Body of pancreas (tissue), 4 donors: ENCODE measurements around the gene C1QTNF9B. TPM values are rescaled to one million over a fixed set of nuclear protein-coding genes. Genes with fewer than 3 reads are reported as not detected.

Source experiments
- ATAC-seq: fragments of 150-250 bp; one replicate; pipeline ENCODE4 v1.9.1; 2016
- DNase-seq, 4 donors: peaks; one replicate each; pipeline ENCODE4 v3.0.0-alpha.2; 2019
- H3K27ac ChIP-seq, 4 donors: fragments of 200-600 bp; sonication (generic); 1 replicate in 3 of 4; 2 replicates in 1 of 4; pipeline versions ENCODE4 v1.5.1 to v1.6.1; 2016 to 2019; ENCODE audit warnings: mild to moderate bottlenecking in 1 of 4, mixed read lengths in 1 of 4, moderate library complexity in 1 of 4
- H3K27me3 ChIP-seq, 2 donors: fragments of 200-600 bp; sonication (generic); one replicate each; pipeline ENCODE4 v1.6.0; 2016; ENCODE audit warnings: mild to moderate bottlenecking in 1 of 2
- H3K36me3 ChIP-seq, 2 donors: fragments of 200-600 bp; sonication (generic); replicated peaks in 1 of 2; 2 replicates each; pipeline ENCODE4 v1.5.1; 2016; ENCODE audit warnings: low read depth in 2 of 2; ENCODE audit not compliant: insufficient read depth in 1 of 2
- H3K4me1 ChIP-seq: fragments of 200-600 bp; sonication (generic); one replicate; pipeline ENCODE4 v1.6.0; 2016
- H3K4me3 ChIP-seq, 2 donors: fragments of 200-600 bp; sonication (generic); 1 replicate in 1 of 2; 2 replicates in 1 of 2; pipeline ENCODE4 v1.5.1; 2016 to 2019
- H3K9me3 ChIP-seq, 3 donors: fragments of 200-600 bp; sonication (generic); 1 replicate in 2 of 3; 2 replicates in 1 of 3; pipeline ENCODE4 v1.5.1; 2016
- CTCF ChIP-seq, 7 experiments: fragments of 450-650 bp in 4 of 7; fragments of 200-600 bp in 3 of 7; sonication (generic) in 3 of 7; IDR thresholded peaks; one replicate each; pipeline ENCODE4 v1.5.1; 2016 to 2019; ENCODE audit warnings: antibody characterized with exemption in 7 of 7
- POLR2A ChIP-seq, 3 donors: fragments of 450-650 bp; IDR thresholded peaks; one replicate each; pipeline ENCODE4 v1.6.1; 2016; ENCODE audit warnings: antibody characterized with exemption in 3 of 3, mild to moderate bottlenecking in 2 of 3
- WGBS, 2 donors: methylation state at CpG; one replicate each; pipeline ENCODE4 v1.1.5; 2017; 5-methylcytosine and 5-hydroxymethylcytosine counted together
- intact Hi-C: fragments of 100-400 bp; cut with DNase I; formaldehyde crosslinking; loops from one replicate; pipeline ENCODE4 v1.15.1; 2023
- total RNA-seq, 2 donors: library from RNA; depleted of rRNA; stranded (reverse); fragments of >200 nt; gene quantifications; one replicate each; pipeline ENCODE4 v1.1.0, GENCODE V29; 2016

The C1QTNF9B gene
- total RNA-seq, 2 donors from 2014 or later: not detected

- ATAC-seq: no peak
- Histone ChIP-seq H3K27ac (no peak overlapping the region), H3K9me3 (no peaks in the 10 kb centered on the region), H3K4me3 (no peak overlapping the region), H3K27me3 (peaks cover 0 to 4% of the 10 kb centered on the region in 2 donors), H3K36me3 (peaks cover 0 to 6% of the 10 kb centered on the region in 2 donors), H3K4me1 (no peaks in the 10 kb centered on the region)
- intact Hi-C loops: loop anchor here (10.0 kb wide), 1 partner anchor 150 kb away; no protein-coding TSS in a partner anchor
- 32 to 51% methylated on average over 1 of the region's 1 CpG for WGBS, 2 donors
- no peak for DNase-seq
- TF ChIP-seq POLR2A (IDR thresholded peaks at IDR 0.05) (no peak), CTCF (IDR thresholded peaks at IDR 0.05) (no peak)
These were observed 32.3 kb downstream of the C1QTNF9B start for GRCh38 chr13:23865026-23865425.

- Histone ChIP-seq H3K27me3 (peaks cover 0 to 4% of the 10 kb centered on the region in 2 donors), H3K27ac (no peak overlapping the region), H3K4me1 (no peaks in the 10 kb centered on the region), H3K9me3 (no peaks in the 10 kb centered on the region), H3K36me3 (peaks cover 0 to 6% of the 10 kb centered on the region in 2 donors), H3K4me3 (no peak overlapping the region)
- WGBS, 2 donors: 97 to 98% methylated on average over 2 of the region's 2 CpGs
- DNase-seq (no peak), ATAC-seq (no peak)
- intact Hi-C loops: loop anchor here (5.0 to 10.0 kb wide), 2 partner anchors 147 to 514 kb away; no protein-coding TSS in a partner anchor
- TF ChIP-seq POLR2A (IDR thresholded peaks at IDR 0.05) (no peak), CTCF (IDR thresholded peaks at IDR 0.05) (no peak)
These were observed 36.0 kb downstream of the C1QTNF9B start for GRCh38 chr13:23861310-23861709.

- ATAC-seq (no peak), DNase-seq (no peak)
- Histone ChIP-seq H3K4me1 (no peaks in the 10 kb centered on the region), H3K9me3 (no peaks in the 10 kb centered on the region), H3K4me3 (no peak overlapping the region), H3K27ac (no peak overlapping the region), H3K27me3 (peaks cover 0 to 4% of the 10 kb centered on the region in 2 donors), H3K36me3 (peaks cover 0 to 6% of the 10 kb centered on the region in 2 donors)
- intact Hi-C loops: loop anchor here (5.0 to 10.0 kb wide), 2 partner anchors 145 to 513 kb away; no protein-coding TSS in a partner anchor
- TF ChIP-seq POLR2A (IDR thresholded peaks at IDR 0.05) (no peak), CTCF (IDR thresholded peaks at IDR 0.05) (no peak)
- WGBS, 2 donors: 93% methylated on average over 2 of the region's 2 CpGs
These were observed 37.4 kb downstream of the C1QTNF9B start for GRCh38 chr13:23859904-23860303.

- Histone ChIP-seq H3K27me3 (peaks cover 0 to 4% of the 10 kb centered on the region in 2 donors), H3K4me3 (no peak overlapping the region), H3K36me3 (peaks cover 0 to 6% of the 10 kb centered on the region in 2 donors), H3K4me1 (no peaks in the 10 kb centered on the region), H3K27ac (no peak overlapping the region), H3K9me3 (no peaks in the 10 kb centered on the region)
- TF ChIP-seq POLR2A (IDR thresholded peaks at IDR 0.05) (no peak), CTCF (IDR thresholded peaks at IDR 0.05) (no peak)
- no peak for ATAC-seq
- intact Hi-C loops: no loop called here
- no peak for DNase-seq
These were observed 37.8 kb downstream of the C1QTNF9B start for GRCh38 chr13:23859455-23859854.

GRCh38 chr13:23858546-23858945 is 38.8 kb downstream of the C1QTNF9B start:
- intact Hi-C loops: no loop called here
- Histone ChIP-seq H3K4me3 (no peak overlapping the region), H3K27me3 (peaks cover 0 to under 1% of the 10 kb centered on the region in 2 donors), H3K4me1 (no peaks in the 10 kb centered on the region), H3K27ac (no peak overlapping the region), H3K9me3 (no peaks in the 10 kb centered on the region), H3K36me3 (peaks cover 0 to 6% of the 10 kb centered on the region in 2 donors)
- DNase-seq: no peak
- WGBS, 2 donors: 88 to 94% methylated on average over 5 of the region's 5 CpGs
- no peak for TF ChIP-seq POLR2A (IDR thresholded peaks at IDR 0.05)
- no peak for TF ChIP-seq CTCF (IDR thresholded peaks at IDR 0.05)
- ATAC-seq: no peak
